HG03066 (cell line): ENCODE data around the gene OR4K1.
"Not testable (repeated sequence)": the region's sequence is repeated elsewhere in the genome, so short reads cannot be mapped to it uniquely, and the experiment has no call there.

ENCODE experiments used
- ATAC-seq: cut with Tn5 transposase; IDR thresholded peaks from one replicate; pipeline ENCODE4 v1.9.1; 2021; ENCODE audit warnings: low read depth; ENCODE audit not compliant: unreplicated experiment

Gene OR4K1, protein sequence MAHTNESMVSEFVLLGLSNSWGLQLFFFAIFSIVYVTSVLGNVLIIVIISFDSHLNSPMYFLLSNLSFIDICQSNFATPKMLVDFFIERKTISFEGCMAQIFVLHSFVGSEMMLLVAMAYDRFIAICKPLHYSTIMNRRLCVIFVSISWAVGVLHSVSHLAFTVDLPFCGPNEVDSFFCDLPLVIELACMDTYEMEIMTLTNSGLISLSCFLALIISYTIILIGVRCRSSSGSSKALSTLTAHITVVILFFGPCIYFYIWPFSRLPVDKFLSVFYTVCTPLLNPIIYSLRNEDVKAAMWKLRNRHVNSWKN

DNA sequence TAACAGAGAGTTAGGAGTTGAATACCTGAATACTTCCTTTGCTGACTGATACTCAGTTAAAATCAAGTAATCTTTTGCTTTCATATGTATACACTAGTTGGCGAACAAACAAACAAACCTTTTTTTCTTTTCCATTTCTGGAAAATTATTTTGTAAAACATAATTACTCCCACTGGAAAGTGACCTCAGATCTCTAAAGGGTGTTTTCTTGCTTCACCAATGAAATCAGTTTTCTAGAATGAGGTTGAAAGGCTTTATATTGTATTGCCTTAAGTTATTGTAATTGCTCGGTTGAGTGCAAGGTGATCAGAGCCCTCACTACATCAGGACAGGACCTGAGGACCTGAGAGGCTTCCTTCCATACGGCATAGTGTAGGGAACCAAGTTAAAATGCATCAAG, at the start of gene OR4K1:
Gene OR4K1 (plus strand): TSS at position 301 of the 400 bp plus-strand sequence. CDS start 4,750 bp downstream, outside the sequence.
- ATAC-seq = no peak

- no peak for ATAC-seq
Observed at GRCh38 chr14:19895282-19895681, 35.4 kb upstream of the OR4K1 start.

DNA sequence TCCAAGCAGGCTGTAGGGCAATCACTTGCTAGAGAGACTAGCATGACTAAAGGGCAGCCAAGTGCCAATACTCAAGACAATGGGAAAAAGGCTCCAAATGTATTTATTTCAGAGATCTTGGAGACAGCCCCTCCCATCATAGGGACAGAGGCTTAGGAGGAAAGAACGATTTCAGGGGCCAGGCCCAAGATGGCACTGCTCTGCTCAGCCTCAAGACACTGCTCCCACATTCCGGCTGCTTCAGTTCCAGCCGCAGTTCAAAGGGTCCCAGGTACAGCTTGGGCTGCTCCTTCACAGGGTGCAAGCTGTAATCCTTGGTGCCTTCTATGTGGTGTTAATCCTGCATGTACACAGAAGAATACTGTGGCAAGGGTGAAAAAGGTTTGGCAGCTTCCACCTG, 29.7 kb upstream of the OR4K1 start:
- ATAC-seq = no peak

- ATAC-seq = no peak
Observed at GRCh38 chr14:19902409-19902808, 28.3 kb upstream of the OR4K1 start.

DNA sequence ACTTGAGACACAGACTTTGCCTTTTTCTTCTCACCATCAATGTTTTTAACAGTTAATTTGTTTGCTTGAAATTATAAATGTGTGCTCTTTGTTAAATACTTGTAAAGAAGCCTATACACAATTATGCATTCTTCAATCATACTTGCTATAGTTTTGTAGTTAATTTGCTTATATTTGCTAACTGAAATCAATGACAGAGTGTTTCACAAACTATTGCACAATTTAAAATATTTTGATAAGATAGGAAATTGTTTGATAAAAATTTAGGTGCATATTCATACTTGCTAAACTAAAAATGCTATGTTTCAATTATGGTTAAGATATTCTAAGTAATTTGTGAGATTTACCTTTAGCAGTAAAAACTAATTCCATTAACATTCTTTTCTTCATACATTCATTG, 24.1 kb upstream of the OR4K1 start:
- no peak for ATAC-seq

DNA sequence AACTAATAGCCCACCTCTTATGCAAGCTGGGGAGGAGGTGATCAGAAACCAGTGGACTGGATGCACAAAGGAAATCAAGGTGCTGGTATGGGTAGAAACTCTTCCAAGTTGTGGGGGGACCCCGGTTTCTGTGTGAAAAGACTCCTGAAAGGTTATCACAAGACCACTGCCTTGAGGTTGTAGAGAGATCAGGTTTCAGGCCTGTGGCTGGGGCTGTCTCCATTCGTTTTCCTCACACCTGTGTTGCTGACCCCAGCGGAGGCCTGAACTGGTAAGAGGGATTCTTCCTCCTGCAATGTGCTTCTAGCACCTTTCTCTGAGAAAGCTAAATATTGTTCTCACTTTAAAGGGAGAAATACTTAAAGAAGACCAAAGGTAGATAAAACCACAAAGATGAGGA, 19.6 kb upstream of the OR4K1 start:
- no peak for ATAC-seq

DNA sequence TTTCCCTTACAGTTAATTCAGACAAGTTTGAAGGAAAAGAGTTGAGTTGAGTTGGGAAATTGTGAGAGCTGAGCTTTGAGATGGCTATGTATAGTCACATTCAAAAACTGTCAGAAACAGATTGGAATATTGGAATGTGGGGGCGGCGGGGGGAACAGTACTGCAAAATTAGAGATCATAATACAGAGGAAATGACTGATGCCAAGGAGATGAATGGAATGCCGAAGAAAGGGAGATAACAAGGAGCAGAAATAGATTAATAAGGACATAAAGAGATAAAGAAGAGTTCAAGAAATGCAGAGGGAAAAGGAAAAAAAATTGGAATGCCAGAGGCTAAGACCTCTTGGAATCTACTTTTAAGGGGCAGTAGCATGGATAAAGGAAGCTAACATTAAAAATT, 13.5 kb upstream of the OR4K1 start:
- ATAC-seq = no peak

- no peak for ATAC-seq
Observed at GRCh38 chr14:19917955-19918518, 12.7 kb upstream of the OR4K1 start.

DNA sequence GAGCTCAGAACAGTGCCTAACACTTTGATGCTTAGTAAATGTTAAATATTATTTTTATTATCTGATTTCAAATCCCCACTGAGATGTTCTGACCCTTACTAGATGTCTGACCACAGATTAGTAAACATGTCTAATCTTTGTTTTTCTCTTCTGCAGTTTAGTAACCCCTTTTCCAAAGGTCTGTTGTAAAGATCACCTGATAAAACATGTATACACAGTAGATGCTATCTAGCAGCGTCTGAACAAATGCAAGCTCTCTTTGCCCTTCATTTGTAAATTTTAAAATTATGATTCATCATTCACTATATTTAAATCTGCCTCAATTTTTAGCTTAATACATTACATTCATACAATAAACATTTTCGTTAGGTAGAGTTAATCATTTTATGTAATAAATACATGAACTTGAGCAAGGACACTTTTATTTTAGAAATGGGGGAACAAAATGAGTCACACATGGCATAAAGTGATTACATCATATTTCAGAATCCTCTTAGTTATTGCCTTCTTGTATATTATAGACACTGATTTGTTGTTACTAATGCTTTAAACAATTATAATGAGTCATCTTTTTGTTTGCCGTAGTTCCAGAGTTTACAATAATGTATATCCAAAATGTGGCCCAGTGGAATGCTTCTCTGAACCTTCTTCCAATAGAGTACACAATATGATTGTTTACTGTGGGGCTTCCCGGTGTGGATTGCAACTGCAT, 12.0 kb upstream of the OR4K1 start:
- no peak for ATAC-seq

GRCh38 chr14:19920021-19920657, 10.6 kb upstream of the OR4K1 start, which contains the start of gene OR4K5:
OR4K5 (plus strand) TSS chr14:19920607; CDS start chr14:19920607, 0 bp downstream.
- ATAC-seq = no peak

DNA sequence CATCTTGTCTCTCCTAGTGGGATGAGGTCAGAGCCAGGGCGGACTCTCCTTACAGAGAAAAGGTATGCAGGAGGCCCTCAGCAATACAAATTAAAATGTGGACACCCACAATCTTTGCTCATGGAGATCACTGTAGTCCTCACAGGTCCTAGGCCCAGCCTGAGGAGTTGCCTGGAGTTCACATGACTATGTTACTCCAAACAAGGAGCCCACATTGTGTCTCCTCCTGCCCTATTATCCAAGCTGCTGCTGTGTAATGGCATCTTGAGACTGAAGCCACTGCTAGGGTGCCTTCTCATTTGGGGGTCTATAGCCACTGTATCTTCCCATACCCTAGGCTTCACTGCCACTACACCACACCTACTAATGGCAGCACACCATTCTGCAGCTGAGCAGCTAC, 11.0 kb downstream of the OR4K1 start:
- ATAC-seq = no peak

GRCh38 chr14:19947413-19948090, 16.8 kb downstream of the OR4K1 start:
- no peak for ATAC-seq

GRCh38 chr14:19949218-19949617, 18.5 kb downstream of the OR4K1 start:
- no peak for ATAC-seq

GRCh38 chr14:19969735-19970134, 39.0 kb downstream of the OR4K1 start:
- ATAC-seq = not testable (repeated sequence)

DNA sequence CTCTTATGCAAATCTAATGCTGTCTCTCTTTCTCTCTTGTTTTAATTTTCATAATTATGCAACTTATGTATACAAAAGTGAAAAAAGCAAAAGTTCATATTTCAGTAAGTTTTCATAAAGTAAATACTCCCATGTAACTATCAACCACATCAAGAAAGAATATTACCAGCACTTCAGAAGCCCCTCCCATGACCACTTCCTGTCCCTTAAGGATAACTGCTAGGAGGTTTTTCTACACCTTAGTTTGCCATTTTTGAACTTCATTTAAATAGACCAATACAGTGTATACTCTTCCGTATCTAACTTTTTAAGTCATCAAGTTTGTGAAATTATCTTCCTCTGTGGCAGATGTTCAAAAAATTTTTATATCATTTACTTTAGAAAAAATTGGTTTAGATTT, 44.1 kb downstream of the OR4K1 start:
- ATAC-seq = no peak

- no peak for ATAC-seq
Observed at GRCh38 chr14:19975291-19975690, 44.6 kb downstream of the OR4K1 start, which contains the start of gene OR4K15. OR4K15 (plus strand) TSS chr14:19975591; CDS start chr14:19975591, 0 bp downstream.
